GM12891 (cell line): ENCODE data around the gene CDC42EP2.

Experiments
- POLR2A ChIP-seq: IDR thresholded peaks from 2 replicates; pipeline ENCODE4 v1.6.1; 2011; ENCODE audit warnings: low read depth, low read length, control low read depth
- TAF1 ChIP-seq: IDR thresholded peaks from 2 replicates; pipeline ENCODE4 v1.6.1; 2011; ENCODE audit warnings: low read depth, low read length, control low read depth

GRCh38 chr11:65320386-65321075 lies 5.9 kb downstream of the CDC42EP2 start:
- TF ChIP-seq POLR2A (no peak), TAF1 (no peak)
